CD4-positive, alpha-beta T cell treated with Interferon alpha-2 for 1 hour (primary cell): ENCODE measurements around the gene MPPED1.

ENCODE experiments used
- DNase-seq, 2 donors: peaks; one replicate each; pipeline ENCODE4 v3.0.0-alpha.2; 2020 to 2022

Gene MPPED1

DNA sequence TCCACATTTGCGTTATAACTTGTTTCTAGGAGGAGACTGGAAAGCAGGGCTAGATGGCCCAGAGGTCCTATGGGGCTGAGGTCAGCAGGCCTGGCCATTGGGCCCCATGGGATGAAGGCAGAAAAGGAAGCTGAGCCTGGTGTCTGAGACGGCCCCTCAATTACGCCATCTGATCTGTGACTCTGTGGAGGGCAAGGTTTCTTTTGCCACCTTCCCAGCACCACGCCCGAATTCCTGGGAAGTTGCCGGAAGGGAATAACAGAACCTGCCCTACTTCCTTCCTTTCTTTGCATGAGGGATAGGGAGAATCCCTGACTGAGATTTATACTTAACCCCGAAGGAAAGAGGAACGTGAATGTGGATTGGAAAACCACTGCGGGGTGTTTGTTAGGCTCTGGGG lies 118.1 kb downstream of the MPPED1 start:
- no peak for DNase-seq

- DNase-seq, result no peak
Measured at GRCh38 chr22:43530349-43531201, 118.8 kb downstream of the MPPED1 start.

DNA sequence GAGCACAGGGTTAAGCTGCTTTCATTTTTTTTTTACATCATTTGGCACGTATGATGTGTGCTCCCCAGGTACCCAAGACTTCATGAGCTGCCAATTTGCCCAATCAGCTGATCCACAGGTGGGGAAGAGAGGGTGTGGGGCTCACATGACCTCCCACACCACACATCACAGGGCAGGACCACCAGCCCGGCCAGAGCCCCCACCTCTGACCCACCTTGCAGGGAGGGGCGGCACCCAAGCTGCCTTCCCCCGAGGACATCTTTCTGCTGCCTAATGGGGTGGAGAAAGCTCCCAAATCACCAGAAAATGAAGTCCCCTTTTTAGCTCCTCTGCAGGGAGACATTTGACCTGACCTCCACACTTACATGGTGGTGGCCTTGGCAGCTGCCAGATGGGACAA lies 119.8 kb downstream of the MPPED1 start:
- DNase-seq, result no peak

DNA sequence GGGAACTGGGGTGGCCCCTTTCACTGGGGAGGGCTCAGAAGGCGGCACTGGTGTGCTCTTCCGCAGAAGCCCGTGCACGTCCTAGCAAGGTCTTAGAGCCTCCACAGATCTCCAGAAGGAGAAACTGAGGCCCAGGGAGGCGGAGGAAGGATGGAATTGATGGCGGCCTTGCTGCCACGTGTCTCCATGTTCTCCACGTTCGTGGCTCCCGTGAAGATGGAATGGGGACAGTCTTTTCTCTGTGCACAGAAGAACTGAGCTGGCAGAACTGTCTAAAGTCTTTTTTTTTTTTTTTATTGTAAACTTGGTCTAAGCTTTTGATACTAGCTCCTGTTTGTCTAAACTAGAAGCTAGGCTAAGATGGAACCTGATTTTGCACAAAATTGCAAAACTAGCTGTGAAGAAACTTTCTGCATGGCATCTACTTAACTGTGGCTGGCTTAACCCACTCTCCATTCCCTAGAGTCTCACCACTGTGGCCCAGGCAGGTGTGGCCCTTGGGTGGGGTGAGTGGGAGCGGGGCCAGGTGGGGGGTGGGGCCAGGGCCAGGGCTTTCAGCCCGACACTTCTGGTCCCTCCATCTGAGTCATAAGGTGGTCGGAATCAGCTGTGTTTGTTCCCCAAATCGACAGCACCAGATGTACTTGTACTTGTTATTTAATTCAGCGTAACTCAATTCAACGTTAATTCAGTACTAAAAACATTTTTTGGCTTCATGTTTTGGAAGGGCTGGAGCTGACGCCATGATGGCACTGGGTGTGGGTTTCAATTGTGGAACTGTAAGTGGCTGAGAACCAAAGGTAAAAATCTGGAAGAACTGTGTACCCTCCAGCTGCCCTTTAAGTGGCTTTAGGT lies 120.7 kb downstream of the MPPED1 start:
- no peak for DNase-seq

DNA sequence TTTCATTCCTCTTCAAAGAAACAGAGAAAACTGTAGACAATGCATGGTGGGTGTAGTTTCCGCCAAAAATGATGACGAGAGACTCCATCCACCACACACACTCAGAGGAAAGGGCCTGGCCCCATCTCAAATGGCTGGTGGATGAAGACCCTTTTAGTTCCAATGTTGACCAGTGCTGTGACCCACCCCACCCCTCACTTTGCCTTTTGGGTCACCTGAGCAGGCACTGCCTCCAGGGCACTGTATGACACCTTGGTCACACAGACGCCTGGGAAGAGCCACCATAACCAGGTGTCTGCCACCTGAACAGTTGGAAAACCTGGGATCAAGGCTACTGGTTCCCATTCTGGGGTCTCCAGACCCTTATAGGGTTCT lies 121.3 kb downstream of the MPPED1 start:
- no peak for DNase-seq

- no peak for DNase-seq
Measured at GRCh38 chr22:43533656-43534428, 122.0 kb downstream of the MPPED1 start.

- DNase-seq, result no peak
Measured at GRCh38 chr22:43534916-43535315, 123.1 kb downstream of the MPPED1 start.

- DNase-seq, result no peak
Measured at GRCh38 chr22:43535336-43535735, 123.5 kb downstream of the MPPED1 start.

GRCh38 chr22:43535741-43536140 lies 123.9 kb downstream of the MPPED1 start:
- no peak for DNase-seq

GRCh38 chr22:43537019-43537585 lies 125.3 kb downstream of the MPPED1 start:
- DNase-seq, result no peak

DNA sequence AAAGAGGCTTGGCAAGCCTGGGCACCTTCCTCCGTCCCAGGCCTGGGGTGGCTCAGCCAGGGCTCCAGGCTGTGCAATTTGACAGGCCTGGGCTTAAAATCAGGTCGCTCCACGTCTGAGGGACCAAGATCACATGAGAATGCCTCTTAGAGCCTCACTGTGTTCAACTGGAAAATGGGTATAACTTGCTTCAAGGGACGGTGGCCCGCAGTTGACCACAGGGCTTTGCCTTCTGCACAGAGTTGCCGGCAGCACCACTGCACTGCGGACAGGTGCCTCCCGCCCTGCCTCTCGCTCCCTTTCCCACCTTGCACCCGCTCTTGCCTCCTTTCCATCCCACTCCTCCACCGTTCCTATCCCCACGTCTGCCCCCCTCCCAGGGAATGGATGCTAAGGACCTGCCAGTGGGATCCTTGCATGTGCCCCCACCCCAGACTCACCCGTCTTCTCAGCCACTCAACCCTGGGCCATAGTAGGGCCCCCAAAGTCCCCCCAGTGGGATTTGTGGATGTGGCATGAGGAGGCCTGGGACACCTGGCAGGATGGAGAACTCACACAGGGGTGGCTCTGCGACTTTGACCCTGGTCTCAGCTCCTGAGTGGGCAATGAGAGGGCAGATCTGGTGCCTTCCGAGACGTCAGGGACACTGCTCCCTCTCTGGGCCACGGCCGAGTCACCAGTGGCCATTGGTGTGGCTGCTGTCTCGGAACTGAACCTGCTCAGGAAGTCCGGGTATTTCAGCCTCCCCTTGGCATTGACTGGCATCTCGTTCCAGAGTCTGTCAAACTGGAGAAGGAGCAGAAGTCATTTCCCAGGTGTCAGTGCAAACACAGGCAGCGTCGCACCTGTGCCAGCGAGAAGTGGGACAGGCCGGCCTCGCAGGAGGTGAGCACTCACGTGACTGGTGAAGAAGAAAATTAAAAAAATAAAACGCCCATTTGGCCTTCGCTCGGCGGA lies 128.0 kb downstream of the MPPED1 start:
- DNase-seq, result no peak

GRCh38 chr22:43540529-43540923 lies 128.7 kb downstream of the MPPED1 start:
- no peak for DNase-seq

- no peak for DNase-seq
Measured at GRCh38 chr22:43541022-43541421, 129.2 kb downstream of the MPPED1 start.

DNA sequence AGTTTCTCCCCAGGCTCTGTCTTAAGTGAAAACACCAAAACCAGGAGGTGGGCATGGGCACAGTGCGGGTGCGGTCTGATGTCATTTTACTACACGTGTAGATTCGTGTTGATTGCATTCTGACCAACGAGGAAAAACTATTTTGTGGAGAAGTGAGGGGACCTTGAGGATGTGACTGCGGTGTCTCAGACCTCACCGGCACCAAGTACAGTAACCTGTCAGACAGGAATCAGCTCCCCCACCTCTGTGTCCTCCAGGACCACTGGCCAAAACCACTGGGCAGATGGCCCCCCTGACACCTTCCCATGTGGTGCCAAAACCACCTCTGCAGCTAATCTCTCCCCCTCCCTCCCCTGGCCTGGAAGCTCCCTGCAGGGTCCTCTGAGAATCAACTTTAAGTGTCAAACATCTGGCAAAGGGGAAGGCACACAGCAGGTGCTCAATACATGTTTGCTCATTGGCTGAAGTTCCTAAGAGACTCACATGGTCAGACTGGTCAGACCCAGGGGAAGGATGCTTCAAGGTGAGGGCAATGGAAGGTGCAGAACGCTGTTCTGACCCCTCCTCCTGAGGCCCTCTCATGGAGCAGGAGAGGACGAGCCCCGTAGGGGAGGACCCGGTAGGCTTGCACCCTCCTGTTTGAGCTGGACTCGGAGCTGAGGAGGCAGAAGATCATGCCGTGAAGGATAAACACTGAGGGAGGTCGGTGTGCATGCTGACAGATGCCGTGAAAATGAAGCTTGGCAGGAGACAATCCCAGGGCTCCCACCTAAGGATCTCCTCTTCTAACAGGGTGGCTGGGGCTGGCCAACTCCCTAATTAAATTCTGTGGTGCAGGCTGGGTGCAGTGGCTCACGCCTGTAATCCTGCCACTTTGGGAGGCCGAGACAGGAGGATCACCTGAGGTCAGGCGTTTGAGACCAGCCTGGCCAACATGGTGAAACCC lies 129.9 kb downstream of the MPPED1 start:
- DNase-seq, result no peak

DNA sequence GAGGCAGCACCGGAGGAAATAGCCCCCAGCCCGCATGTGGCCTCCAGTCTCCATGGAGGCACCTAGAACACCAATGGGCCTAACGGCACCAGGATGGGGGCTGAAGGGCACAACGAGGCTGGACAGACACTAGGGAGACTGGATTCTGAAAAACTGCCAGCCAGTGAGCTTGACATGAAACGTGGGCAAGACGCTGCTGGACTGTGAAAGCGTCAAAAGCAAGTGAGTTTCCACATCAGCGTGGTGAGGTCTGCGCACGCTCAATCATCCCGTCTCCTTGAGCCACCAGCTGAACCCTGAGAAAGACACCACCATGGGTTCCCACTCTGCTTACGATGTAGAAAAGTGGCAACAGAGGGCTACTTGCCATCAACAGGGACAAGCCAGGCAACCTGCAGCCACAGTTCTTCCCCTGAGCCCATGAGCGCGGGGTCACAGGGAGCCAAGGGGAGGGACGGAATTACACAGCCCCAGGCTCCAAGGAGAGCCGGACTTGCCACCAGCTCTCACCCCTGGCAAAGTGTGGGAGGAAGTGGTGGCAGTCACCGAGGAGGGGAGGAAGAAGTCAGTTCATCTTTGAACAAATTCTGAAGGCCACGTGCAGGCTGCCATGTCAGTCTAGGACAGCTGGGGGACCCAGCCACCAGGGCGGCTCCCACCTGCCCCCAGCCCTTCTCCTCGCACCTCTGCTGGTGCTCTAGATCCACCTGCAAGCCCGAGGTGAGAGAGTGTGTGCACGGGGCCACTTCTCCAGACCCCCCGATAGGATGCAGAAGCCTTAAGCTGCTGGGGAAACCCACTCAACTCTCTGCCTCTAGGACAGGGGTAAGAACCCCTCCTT lies 131.1 kb downstream of the MPPED1 start:
- no peak for DNase-seq

DNA sequence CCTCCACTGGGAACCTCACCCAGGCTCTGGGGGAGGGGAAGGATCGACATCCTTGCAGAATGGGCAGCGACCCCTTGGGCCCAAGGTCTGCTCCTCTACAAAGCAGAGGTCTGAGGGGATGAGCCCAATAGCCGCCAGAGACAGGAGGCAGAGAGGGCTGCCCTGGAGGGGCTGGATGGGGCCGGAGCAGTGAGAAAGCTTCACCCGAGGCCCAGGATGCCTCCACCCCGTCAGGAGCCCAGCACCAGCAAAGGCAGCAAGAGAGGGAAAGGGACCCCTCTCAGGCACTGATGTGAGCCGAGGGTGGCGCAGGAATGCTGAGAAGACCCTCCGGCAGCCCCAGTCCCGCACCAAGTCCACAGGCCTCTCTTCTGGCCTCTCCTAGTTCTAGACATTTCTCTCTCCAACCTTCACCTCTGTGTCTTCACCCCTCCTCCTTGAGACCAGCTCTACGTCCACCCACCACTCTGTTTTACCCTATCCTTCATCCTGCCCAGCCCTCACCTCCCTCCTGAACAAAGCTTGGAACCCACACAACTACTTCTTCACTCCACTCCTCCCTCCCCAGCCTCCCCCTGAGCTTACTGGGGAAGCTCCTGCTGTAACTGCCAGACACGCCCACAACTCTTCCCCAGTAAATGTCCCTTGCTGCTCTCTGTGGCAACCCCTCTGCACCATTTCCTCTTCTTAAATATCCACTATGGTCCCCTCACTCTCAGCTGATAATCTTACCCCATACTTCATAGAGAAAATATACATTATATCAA lies 131.9 kb downstream of the MPPED1 start:
- no peak for DNase-seq

DNA sequence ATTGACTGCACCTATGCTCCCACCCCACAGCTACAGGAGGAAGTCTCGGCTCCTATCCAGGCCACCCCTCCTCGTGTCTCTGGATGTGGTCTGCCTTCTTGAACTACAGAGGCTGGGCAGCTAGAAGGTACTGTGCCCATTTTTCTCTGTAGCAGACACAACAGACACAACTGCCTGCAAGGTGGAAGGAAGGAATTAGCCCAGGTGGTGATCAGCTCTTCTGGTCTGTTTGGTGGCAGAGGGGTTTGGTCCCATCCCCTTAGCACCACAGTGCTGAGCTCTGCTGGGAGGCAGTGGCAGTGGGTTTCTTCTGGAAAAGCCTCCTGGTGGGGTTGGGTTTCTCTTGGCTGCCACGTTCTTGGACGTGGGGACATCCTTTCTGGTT lies 132.5 kb downstream of the MPPED1 start:
- no peak for DNase-seq

DNA sequence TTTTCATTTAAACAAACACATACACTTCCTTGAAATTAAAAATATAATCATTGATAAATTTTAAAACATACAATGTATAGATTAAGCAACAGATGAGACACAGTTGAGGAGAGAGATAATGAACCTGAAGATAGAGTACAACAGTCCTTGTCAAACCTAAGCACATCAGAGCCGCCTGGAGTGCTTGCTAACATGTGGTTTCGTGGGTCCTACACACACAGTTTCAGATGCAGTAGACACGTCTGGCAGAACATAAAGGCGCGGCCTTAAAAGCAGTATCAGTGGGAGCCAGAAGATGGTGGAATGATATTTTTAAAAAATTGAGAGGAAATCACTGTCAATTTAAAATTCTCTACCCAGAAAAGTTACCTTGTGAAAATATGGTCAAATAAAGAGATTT lies 134.4 kb downstream of the MPPED1 start:
- DNase-seq, result no peak
